GM13976 (cell line): ENCODE data around the gene LARP4B.

Source experiments
- DNase-seq: peaks from one replicate; pipeline ENCODE4 v3.0.0; 2012; ENCODE audit warnings: low spot score
- in situ Hi-C: fragments of 300-500 bp; cut with MboI; formaldehyde crosslinking; loops from one replicate; pipeline ENCODE4 v1.12.0; 2022; ENCODE audit warnings: low sequenced_read_pairs, mixed read lengths, inconsistent platforms; ENCODE audit not compliant: unreplicated experiment
- TF ChIP-seq, protein P1 (sequence below): IDR thresholded peaks from 2 replicates; pipeline ENCODE4 v1.5.1; 2012; ENCODE audit warnings: borderline replicate concordance, mild to moderate bottlenecking; ENCODE audit not compliant: insufficient read depth; ENCODE audit errors: extremely low read depth, missing control alignments, control extremely low read depth

The LARP4B gene

GRCh38 chr10:931326-932318 lies at the start of gene LARP4B:
LARP4B (minus strand) TSS chr10:931705; CDS start chr10:885721, 45,984 bp downstream.
- DNase-seq = peak; percentile 98
- in situ Hi-C loops = no loop called here
- TF ChIP-seq, protein P1, sequence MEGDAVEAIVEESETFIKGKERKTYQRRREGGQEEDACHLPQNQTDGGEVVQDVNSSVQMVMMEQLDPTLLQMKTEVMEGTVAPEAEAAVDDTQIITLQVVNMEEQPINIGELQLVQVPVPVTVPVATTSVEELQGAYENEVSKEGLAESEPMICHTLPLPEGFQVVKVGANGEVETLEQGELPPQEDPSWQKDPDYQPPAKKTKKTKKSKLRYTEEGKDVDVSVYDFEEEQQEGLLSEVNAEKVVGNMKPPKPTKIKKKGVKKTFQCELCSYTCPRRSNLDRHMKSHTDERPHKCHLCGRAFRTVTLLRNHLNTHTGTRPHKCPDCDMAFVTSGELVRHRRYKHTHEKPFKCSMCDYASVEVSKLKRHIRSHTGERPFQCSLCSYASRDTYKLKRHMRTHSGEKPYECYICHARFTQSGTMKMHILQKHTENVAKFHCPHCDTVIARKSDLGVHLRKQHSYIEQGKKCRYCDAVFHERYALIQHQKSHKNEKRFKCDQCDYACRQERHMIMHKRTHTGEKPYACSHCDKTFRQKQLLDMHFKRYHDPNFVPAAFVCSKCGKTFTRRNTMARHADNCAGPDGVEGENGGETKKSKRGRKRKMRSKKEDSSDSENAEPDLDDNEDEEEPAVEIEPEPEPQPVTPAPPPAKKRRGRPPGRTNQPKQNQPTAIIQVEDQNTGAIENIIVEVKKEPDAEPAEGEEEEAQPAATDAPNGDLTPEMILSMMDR = no peak

- in situ Hi-C loops = no loop called here
- TF ChIP-seq, protein P1 = no peak
- no peak for DNase-seq
These were observed 49.1 kb upstream of the LARP4B start for GRCh38 chr10:980468-981093.

DNA sequence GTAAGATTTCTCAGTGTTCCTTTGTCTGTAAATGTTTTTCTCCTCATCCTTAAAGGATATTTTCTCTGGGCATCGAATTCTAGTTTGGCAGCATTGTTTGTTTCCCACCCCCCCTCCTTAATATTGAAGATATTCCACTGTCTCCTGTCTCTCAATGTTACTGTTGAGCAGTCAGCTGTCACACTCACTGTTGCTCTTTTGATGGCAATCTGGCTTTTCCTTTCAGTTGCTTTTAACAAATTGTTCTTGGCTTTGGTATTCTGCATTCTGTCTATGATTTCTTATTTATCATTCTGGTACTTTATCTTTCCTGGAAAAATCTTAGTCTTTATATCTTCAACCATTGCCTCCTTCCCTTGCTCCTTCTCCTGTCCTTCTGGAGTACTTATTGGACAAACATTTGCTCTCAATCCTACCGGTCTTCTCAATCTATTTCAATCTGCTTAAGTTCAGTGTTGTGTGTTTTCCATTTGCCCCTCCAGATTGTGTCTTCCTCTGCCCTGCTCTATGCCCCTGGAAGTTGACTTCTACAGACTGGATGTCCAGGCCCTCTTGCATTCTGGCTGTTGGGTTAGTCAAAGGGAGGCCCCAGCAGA lies 47.4 kb upstream of the LARP4B start:
- DNase-seq = no peak
- in situ Hi-C loops = no loop called here

GRCh38 chr10:976316-976715 lies 44.8 kb upstream of the LARP4B start:
- in situ Hi-C loops = no loop called here

More for the DNA sequence above, 47.4 kb upstream of the LARP4B start:
- TF ChIP-seq, protein P1 = no peak

GRCh38 chr10:974785-975074 lies 43.2 kb upstream of the LARP4B start:
- TF ChIP-seq, protein P1 = no peak
- in situ Hi-C loops = no loop called here
- DNase-seq = no peak

More at GRCh38 chr10:976316-976715, 44.8 kb upstream of the LARP4B start:
- TF ChIP-seq, protein P1 = no peak
- no peak for DNase-seq

GRCh38 chr10:974038-974784 lies 42.7 kb upstream of the LARP4B start:
- in situ Hi-C loops = no loop called here
- TF ChIP-seq, protein P1 = no peak
- no peak for DNase-seq
